Osteoblast (primary cell): ENCODE results near the gene TRPV4. TPM values are rescaled to one million over a fixed set of nuclear protein-coding genes. Genes with fewer than 3 reads are reported as not detected.

Source experiments
- DNase-seq: peaks from one replicate; pipeline ENCODE4 v3.0.0; 2011; ENCODE audit warnings: low spot score, mixed read lengths; ENCODE audit not compliant: insufficient read length; ENCODE audit errors: missing footprints
- H2AFZ ChIP-seq: 2 replicates; pipeline ENCODE4 v1.6.0; 2011; ENCODE audit warnings: mild to moderate bottlenecking, low read length
- H3K27ac ChIP-seq: 2 replicates; pipeline ENCODE4 v1.5.1; 2011; ENCODE audit warnings: mild to moderate bottlenecking, low read depth, low read length, moderate library complexity
- H3K27me3 ChIP-seq: 2 replicates; pipeline ENCODE4 v1.6.0; 2012; ENCODE audit warnings: mild to moderate bottlenecking, control low read depth, inconsistent platforms, low read length, moderate library complexity; ENCODE audit not compliant: insufficient read depth
- H3K36me3 ChIP-seq: 2 replicates; pipeline ENCODE4 v1.5.1; 2011; ENCODE audit warnings: mild to moderate bottlenecking, low read length, control low read depth, moderate library complexity; ENCODE audit not compliant: insufficient read depth
- H3K4me1 ChIP-seq: 2 replicates; pipeline ENCODE4 v1.5.1; 2011; ENCODE audit warnings: mild to moderate bottlenecking, low read length, control low read depth, moderate library complexity; ENCODE audit not compliant: insufficient read depth
- H3K4me2 ChIP-seq: 2 replicates; pipeline ENCODE4 v1.6.0; 2011; ENCODE audit warnings: mild to moderate bottlenecking, low read length; ENCODE audit not compliant: insufficient read depth
- H3K4me3 ChIP-seq: fragments of 200-600 bp; sonication (generic); 3 replicates; pipeline ENCODE4 v1.5.1; 2012; ENCODE audit warnings: mild to moderate bottlenecking, low read length, inconsistent platforms; ENCODE audit not compliant: insufficient read depth
- H3K79me2 ChIP-seq: 2 replicates; pipeline ENCODE4 v1.6.0; 2012; ENCODE audit warnings: mild to moderate bottlenecking, low read length, control low read depth, inconsistent platforms; ENCODE audit not compliant: insufficient read depth
- H3K9me3 ChIP-seq: 2 replicates; pipeline ENCODE4 v1.5.1; 2011; ENCODE audit warnings: low read depth, low read length, control low read depth
- H4K20me1 ChIP-seq: 2 replicates; pipeline ENCODE4 v1.6.0; 2012; ENCODE audit warnings: mild to moderate bottlenecking, low read length, control low read depth; ENCODE audit not compliant: insufficient read depth
- CTCF ChIP-seq: IDR thresholded peaks from 2 replicates; pipeline ENCODE4 v1.5.1; 2011; ENCODE audit warnings: mild to moderate bottlenecking, low read depth, low read length, moderate library complexity; ENCODE audit errors: extremely low read depth
- total RNA-seq: library from RNA; depleted of rRNA; stranded (reverse); fragments of >200 nt; gene quantifications from 2 replicates; pipeline ENCODE4 v1.2.3, GENCODE V29; 2012

The TRPV4 gene
- total RNA-seq, 1 donor: 5.8 TPM

- no peak for TF ChIP-seq CTCF
- Histone ChIP-seq H3K27me3 (peaks cover 5% of the 10 kb centered on the region), H3K4me1 (no peaks in the 10 kb centered on the region), H3K4me3 (no peak overlapping the region), H3K36me3 (no peaks in the 10 kb centered on the region), H4K20me1 (no peaks in the 10 kb centered on the region), H2AFZ (no peak overlapping the region), H3K4me2 (no peak overlapping the region), H3K79me2 (no peaks in the 10 kb centered on the region), H3K9me3 (peaks cover 2% of the 10 kb centered on the region), H3K27ac (no peak overlapping the region)
- peak; percentile 26 for DNase-seq
Measured at GRCh38 chr12:109753054-109753401, 80.2 kb downstream of the TRPV4 start.

- H3K79me2 ChIP-seq: no peaks in the 10 kb centered on the region
- H3K4me1 ChIP-seq: no peaks in the 10 kb centered on the region
- H3K27me3 ChIP-seq: peaks cover 5% of the 10 kb centered on the region
- no peak overlapping the region for H3K4me3 ChIP-seq
- no peak for TF ChIP-seq CTCF
- peaks cover 2% of the 10 kb centered on the region for H3K9me3 ChIP-seq
- no peak overlapping the region for H3K4me2 ChIP-seq
- DNase-seq: peak; percentile 23
- no peak overlapping the region for H2AFZ ChIP-seq
- no peaks in the 10 kb centered on the region for H3K36me3 ChIP-seq
- no peak overlapping the region for H3K27ac ChIP-seq
- no peaks in the 10 kb centered on the region for H4K20me1 ChIP-seq
Measured at GRCh38 chr12:109752117-109753053, 80.8 kb downstream of the TRPV4 start.

- Histone ChIP-seq H3K79me2 (no peaks in the 10 kb centered on the region), H3K4me1 (no peaks in the 10 kb centered on the region), H3K27ac (no peak overlapping the region), H2AFZ (no peak overlapping the region), H3K27me3 (no peaks in the 10 kb centered on the region), H4K20me1 (no peaks in the 10 kb centered on the region), H3K36me3 (no peaks in the 10 kb centered on the region), H3K4me3 (no peak overlapping the region), H3K4me2 (no peak overlapping the region), H3K9me3 (no peaks in the 10 kb centered on the region)
- peak; percentile 83 for DNase-seq
- TF ChIP-seq CTCF: no peak
Measured at GRCh38 chr12:109744986-109745942, 87.9 kb downstream of the TRPV4 start.
